T-helper 22 cell (primary cell): ENCODE measurements around the gene BMPR1A.
"Not testable (repeated sequence)": the region's sequence is repeated elsewhere in the genome, so short reads cannot be mapped to it uniquely, and the experiment has no call there.

Experiments used
- DNase-seq: peaks from one replicate; pipeline ENCODE4 v3.0.0-alpha.2; 2020; ENCODE audit warnings: low read depth

The BMPR1A gene

GRCh38 chr10:86888585-86889381 lies 132.4 kb downstream of the BMPR1A start:
- DNase-seq: no peak

- DNase-seq: no peak
Measured at GRCh38 chr10:86889997-86890396, 133.6 kb downstream of the BMPR1A start.

DNA sequence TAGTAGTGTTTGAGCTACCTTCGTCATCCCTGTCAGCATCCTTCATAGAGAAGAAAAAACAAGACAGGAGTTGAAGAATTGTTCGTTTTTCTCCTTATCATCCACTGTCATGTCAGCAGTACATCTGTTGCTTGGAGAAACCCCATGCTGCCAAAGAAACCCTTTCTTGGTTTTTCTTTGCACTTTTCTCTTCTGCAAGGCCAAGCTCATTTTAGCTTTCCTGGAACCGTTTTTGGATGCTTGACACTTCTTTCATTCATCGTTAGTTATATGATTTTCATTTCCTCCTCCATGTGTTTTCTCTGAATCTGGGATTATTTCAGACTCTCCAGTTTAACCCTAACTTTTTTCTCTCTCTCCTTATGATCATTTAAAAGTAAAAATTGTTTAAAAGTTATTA lies 142.1 kb downstream of the BMPR1A start:
- no peak for DNase-seq

DNA sequence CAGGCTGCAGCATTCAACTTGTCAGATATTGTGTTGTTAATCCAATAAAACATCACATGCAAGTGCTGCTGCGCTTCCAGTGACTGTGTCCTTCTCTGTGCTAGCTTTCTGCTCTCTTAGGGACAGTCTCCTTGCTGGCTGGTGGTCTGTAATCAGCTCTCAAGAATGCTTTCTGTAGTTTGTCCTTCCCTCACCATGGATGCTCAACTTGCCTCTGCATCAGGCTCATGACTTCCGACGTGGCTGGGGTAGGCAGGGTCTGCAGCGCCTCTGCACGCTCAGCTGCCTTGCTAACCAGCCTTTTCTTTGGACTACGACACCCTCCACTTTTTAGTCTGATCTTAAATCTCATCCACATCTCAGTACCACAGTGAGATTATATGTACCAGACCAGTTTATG lies 142.7 kb downstream of the BMPR1A start:
- DNase-seq: no peak

DNA sequence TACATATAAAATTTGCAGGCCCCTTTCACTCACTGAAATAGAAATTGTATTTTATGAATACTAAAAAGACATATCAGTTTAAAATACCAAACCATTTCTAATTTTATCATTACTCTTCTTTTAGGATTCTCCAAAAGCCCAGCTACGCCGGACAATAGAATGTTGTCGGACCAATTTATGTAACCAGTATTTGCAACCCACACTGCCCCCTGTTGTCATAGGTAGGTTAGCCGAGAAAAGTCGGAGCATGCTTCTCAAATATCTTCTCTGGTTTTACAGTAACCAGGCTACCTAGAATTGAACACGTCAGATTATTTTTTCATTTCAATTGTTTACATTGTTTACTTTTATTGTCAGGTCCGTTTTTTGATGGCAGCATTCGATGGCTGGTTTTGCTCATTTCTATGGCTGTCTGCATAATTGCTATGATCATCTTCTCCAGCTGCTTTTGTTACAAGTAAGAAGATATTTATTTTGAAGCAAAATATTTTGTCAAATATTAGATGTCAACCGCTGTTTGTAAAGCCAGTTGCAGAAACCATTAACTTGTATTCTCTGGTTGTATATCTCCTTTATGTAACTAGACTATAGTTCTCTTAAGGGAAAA lies 143.4 kb downstream of the BMPR1A start:
- no peak for DNase-seq

DNA sequence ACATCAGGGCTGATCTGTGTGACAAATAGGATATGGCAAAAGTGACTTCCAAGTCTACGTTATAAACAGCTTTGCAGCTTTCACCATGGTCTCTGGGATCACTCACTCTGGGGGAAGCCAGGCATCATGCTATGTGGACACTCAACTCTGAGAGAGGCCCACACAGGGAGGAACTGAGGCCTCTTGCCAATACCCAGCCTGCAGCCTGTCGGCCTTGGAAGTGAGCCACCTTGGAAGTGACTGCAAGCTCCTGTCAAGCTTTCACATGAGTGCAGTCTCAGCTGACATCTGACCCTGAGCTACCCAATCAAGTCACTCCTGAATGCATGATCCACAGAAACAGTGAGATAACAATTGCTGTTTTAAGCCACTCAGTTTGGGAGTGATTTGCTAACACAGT lies 144.5 kb downstream of the BMPR1A start:
- DNase-seq: no peak

DNA sequence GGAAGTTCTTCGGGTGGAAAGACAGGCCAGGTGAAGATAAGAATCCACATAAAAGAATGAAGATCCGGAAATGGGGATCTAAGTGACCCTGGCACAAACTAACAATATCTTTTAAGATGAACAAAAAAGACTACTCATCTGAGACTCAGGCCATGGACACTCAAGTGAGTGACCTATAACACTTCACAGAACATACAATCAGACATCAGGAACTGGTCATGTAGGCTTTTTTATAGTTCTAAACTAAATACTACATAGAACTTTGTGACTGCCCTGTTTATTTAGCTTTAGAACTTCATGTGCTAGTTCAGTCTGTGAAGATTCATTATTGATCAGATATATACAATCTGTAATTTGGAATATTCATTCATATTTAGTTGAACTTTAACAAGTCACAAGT lies 148.2 kb downstream of the BMPR1A start:
- DNase-seq: no peak

DNA sequence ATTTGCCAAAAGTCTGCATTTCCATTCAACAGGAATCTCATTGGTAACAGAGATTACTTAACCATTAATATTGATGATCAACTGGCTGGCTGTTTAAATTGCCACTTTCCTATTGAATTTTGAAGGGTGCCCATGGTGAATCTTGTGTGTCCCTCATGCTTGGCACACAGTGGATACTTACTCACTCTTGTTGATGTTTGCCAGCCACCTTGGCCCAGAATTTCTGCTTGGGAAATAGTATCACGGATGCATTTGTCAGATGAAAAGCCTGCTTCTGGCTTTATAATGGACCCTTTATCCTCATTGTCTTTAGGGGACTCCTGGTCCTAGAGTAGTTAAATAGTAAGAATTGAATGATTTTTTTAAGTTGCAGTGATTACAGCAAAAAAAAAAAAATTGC lies 149.0 kb downstream of the BMPR1A start:
- no peak for DNase-seq

DNA sequence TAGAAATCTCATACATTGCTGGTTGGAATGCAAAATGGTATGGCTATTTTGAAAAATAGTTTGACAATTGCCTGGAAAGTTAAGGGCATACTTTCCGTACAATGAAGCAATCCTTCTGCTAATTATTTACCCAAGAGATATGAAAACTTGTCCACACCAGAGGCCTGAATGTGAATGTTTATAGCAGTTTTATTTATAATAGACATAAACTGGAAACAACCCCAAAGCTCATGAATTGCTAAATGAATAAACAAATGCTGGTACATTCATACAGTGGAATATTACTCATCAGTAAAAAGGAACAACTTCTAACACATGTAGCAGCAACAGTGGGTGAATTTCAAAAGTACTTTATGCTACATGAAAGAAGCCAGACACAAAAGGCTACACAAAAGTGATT lies 158.3 kb downstream of the BMPR1A start:
- DNase-seq: no peak

DNA sequence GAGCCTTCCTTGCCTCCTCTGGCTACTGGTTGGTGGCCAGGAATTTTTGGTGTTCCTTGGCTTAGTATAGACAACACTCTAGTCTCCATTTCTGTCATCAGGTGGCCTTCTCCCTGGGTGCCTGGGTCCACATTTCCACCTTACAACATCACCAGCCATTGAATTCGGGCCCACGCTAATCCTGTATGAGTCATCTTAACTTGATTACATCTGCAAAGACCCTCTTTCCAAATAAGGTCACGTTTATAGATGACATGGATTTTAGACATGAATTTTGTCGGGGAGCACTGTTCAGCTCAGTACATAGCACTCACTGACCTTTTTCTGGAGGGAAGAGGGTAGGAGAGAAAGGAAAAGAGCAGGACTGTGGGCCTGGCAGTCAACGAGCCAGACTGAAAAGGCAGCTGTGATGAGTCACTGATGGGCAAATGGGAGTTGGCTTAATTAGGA lies 161.6 kb downstream of the BMPR1A start:
- DNase-seq: no peak

GRCh38 chr10:86922553-86922961 lies 166.1 kb downstream of the BMPR1A start:
- no peak for DNase-seq

DNA sequence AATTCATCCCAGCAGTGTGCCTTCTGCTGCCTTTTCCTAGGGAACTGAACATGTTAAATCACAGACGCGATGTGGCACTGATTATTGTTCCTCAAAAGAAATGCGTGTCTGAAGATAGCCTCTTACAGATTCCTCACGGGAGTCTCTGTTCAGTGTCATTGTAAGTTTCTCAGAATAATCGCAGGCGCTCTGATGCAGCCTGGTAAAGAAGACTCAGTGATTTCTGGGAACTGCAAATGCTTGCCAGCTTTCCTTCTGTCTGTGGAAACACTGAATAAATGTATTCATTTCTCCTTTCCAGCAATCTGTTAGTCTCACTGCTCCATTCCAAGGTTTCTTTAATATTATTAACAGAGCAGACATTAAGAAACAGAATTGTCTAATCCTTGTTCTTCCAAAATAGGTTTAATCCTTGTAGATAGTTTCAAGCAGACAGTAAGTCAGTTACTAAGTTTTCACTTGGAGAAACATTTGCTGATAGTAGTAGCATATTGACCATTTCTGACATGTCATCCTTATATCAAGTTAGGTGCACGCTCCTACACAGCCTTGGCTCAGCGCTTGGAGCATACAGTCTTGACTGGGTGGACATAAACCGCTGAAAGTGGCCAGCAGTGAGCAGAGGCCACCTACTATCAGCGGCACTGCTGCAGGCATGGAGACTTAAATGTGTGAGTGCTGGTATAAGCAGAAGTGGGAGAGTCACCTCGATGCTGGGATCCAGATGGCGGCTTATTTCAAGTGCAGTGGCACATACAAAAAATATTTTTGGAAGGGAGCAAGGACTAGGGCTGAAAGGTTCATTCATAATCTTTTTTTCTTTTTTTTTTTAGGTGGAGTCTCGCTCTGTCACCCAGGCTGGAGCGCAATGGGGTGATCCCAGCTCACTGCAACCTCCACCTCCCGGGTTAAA lies 173.3 kb downstream of the BMPR1A start:
- DNase-seq: no peak

DNA sequence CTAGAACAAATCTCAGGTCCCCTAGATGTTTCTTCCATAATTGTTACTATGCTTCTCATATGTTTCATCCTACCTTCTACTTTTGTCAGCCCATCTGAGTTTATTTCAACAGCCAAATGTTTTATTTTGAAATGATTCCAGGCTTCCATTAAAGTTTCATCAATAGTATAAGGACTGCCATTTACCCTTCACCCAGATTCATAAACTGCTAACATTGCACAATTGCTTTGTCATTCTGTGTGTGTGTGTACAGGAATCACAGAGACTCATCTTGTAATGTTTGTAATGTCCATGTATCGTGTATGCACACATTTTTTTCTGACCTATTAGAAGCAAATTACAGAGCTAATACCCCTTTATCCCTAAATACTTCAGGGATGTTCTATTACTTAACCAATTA lies 175.5 kb downstream of the BMPR1A start:
- DNase-seq: no peak

- DNase-seq: no peak
Measured at GRCh38 chr10:86932674-86933073, 176.3 kb downstream of the BMPR1A start.

GRCh38 chr10:86934162-86934711 lies 177.8 kb downstream of the BMPR1A start:
- DNase-seq: not testable (repeated sequence)

DNA sequence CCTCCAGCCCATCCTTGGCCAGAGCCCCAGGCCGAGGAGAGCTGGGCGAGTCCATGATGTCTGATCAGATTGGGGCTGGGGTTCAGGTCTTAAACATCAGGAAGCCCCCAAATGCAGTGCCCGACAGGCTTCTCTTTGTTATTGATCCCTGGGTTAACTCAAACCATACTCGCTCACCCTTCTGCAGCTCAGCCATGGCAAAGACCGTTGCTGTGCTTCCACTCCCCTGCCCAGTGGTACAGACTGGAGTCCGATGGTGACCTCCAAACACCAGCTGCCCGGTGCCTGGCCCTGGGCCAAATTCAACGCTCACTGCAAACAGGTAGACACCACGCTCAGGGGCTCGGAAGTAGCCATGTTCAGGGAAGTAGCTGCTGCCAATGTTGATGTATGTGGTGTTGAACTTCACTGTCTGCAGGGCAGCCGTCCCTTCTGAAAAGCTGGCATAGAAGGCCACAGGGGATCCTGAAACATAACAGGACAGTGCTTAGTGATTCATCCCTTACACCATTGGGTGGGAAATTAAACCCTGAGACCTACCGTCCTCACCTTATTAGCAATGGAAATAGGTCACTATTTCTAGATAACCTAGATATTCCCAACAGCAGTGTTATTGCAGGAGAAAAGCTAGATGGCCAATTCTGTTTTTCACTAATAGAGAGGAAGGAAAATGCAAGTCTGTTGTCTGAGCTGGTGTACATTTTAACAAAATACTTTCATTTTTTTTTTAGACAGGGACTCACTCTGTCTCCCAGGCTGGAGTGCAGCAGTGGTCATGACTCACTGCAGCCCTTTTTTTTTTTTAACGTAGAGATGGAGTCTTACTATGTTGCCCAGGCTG lies 180.5 kb downstream of the BMPR1A start:
- DNase-seq: no peak

DNA sequence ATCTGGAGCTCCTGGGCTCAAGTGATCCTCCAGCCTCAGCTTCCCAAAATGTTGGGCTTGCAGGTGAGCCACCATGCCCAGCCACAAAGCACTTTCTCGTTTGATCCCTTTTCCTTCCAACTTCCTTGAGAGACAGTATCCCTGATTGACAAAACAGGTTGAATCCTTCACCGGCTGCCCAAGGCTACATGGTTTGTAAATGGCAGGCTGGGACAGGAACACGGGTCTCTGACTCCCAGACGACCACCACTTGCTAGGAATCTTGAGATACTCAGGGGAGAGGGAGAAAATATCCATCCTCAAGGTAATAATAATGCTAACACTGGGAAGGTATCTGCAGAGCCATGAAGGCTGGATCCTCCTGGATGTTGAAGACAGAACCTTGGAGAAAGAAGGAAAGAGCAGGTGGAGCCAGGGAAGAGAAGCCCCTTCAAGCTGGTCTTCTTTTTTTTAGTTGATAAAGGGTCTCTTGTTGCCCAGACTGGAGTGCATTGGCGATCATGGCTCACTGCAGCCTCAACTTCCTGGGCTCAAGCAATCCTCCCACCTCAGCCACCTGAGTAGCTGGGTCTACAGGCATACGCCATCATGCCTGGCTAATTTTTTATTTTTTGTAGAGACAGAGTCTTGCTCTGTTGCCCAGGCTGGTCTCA lies 181.2 kb downstream of the BMPR1A start:
- DNase-seq: no peak

- no peak for DNase-seq
Measured at GRCh38 chr10:86938260-86938659, 181.8 kb downstream of the BMPR1A start.

DNA sequence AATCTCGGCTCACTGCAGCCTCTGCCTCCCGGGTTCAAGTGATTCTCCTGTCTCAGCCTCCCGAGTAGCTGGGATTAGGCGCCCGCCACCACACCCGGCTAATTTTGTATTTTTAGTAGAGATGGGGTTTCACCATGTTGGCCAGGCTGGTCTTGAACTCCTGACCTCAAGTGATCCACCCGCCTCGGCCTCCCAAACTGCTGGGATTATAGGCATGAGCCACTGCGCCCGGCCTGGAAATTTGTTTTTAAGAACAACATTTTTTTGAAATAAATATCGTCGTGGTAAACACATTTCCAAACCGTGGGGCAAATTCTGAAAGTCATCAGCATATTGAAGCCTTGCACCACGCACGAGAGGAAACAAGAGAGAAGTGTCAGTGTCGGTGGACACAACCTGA lies 183.7 kb downstream of the BMPR1A start:
- not testable (repeated sequence) for DNase-seq

DNA sequence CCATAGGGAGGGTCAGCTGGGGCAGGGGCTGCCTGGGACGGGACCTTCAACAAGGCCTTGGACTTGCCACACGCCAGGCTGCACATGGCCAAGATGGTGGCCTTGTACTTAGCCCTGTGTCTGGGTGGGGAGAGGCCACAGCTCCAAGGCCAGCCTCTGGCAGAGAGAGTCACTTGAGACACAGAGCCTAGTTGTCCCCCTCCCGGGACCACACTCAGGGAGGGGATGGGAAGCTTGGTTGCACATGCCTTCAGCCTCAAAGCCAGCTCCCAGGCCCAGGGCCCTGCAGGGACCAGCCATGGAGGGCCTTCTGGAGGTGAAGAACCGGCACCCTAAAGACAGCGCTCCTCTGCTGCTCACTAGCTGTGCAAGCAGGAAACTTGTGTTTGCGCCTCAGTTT lies 184.3 kb downstream of the BMPR1A start:
- no peak for DNase-seq

DNA sequence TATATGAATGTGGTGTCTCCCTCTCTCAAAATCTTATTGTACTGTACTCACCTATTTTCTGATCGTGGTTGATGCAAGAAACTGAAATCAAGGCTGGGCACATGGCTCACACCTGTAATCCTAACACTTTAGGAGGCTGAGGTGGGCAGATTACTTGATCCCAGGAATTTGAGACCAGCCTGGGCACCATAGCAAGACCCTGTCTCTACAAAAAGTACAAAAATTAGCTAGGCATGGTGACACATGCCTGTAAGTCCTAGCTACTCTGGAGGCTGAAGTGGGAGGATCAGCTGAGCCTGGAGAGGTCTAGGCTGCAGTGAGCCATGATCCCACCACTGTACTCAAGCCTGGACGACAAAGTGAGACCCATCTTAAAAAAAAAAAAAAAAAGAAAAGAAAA lies 185.0 kb downstream of the BMPR1A start:
- DNase-seq: no peak
